Mononuclear cell (primary cell): ENCODE results near the gene LMO7. TPM values are rescaled to one million over a fixed set of nuclear protein-coding genes. Genes with fewer than 3 reads are reported as not detected.

ENCODE experiments used
- H3K27me3 ChIP-seq: 2 replicates; pipeline ENCODE4 v1.6.0; 2011; ENCODE audit warnings: low read length, control low read depth; ENCODE audit not compliant: insufficient read depth
- H3K4me1 ChIP-seq: 2 replicates; pipeline ENCODE4 v1.5.1; 2011; ENCODE audit warnings: mild to moderate bottlenecking, low read length, control low read depth; ENCODE audit not compliant: insufficient read depth
- H3K4me3 ChIP-seq: 2 replicates; pipeline ENCODE4 v1.5.1; 2011; ENCODE audit warnings: mild to moderate bottlenecking, low read length, moderate library complexity
- H3K9me3 ChIP-seq: 2 replicates; pipeline ENCODE4 v1.5.1; 2011; ENCODE audit warnings: low read depth, mild to moderate bottlenecking, control low read depth, low read length
- total RNA-seq: library from RNA; depleted of rRNA; stranded (reverse); fragments of >200 nt; gene quantifications from one replicate; pipeline ENCODE4 v1.2.3, GENCODE V29; 2012

Gene LMO7
- total RNA-seq, 1 donor = 18.4 TPM

DNA sequence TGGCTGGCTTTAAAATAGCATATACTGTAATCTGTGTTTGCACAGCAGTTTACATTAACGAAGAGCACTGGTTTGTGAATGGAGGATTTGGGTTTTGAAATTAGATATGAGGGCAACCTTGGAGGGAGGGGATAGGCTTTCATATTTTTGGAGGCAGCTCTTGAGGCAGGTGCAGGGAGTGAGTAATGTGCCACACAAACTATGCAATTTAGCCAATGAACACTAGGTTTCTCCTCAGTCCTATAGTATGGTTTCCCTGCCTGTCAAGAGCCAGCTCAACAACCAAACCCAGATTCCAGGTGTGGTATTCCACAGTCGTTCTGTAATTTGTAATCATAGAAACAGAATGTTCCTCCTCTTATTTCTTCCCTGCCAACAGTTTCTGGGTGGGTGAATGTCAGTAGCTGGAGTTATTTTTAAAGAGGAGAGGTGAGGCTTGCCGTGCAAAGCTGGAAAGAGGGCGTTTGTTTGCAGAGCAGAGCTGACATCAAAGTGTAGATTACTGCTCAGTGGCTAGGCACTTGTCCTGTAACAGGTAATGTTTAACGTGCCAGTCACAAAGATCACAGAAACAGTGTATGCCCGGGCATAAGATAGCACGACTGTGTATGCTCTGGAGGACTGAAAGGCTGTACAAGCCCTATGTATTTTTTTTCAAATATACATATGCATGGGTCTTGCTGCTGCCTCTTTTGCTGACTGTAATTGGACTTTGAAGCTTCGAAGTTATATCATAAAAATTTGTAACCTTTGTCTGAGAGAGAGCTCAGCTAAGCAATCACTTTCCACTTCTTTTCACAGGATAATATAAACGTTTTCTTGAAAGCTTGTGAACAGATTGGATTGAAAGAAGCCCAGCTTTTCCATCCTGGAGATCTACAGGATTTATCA lies 124.2 kb downstream of the LMO7 start:
- Histone ChIP-seq H3K4me3 (no peak overlapping the region), H3K9me3 (no peaks in the 10 kb centered on the region), H3K27me3 (no peaks in the 10 kb centered on the region), H3K4me1 (peaks cover 12% of the 10 kb centered on the region)

- H3K4me3 ChIP-seq = no peak overlapping the region
- H3K4me1 ChIP-seq = peaks cover 12% of the 10 kb centered on the region
- H3K27me3 ChIP-seq = no peaks in the 10 kb centered on the region
- no peaks in the 10 kb centered on the region for H3K9me3 ChIP-seq
Measured at GRCh38 chr13:75761369-75761768, 125.2 kb downstream of the LMO7 start.

DNA sequence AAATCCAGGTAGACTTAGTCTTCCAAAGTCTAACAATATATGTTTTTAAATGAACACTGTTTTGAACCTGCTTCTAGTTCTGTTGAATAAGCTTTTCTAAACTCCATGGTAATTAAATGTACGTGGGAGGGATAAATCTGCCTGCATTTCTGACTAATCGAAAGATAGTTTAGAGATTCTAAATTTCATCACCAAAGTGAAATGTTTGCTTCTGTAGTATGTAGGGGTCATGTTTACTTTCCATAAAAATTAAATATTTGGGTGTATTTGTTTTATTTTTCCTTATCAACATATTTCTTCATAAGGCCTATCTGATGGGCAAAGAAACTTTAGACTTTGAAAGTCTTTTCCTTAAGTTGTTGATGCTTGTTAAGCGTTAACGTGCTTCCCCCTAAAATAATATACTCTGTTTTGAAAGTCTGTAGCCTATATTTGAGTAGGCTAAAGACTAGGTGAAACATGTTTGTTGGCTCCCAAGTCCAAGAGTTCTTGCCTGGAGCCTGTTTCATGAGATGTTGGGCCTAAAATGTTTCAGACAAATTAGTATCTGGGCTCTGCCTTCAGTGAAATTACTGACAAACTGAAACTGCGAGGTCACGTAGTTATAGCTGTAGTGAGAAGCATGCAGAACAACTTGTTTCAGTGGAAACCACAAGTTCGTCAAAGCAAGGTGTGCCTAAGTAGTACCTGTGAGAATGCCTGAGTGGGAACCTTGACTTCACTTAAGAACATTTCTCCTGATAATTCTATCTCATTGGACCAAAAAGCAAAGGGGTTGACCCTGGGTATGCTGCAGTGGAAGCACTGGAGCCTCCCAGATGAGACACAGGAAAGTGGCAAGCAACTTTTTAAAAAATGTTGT lies 126.2 kb downstream of the LMO7 start:
- peaks cover 12% of the 10 kb centered on the region for H3K4me1 ChIP-seq
- H3K9me3 ChIP-seq = no peaks in the 10 kb centered on the region
- no peaks in the 10 kb centered on the region for H3K27me3 ChIP-seq
- H3K4me3 ChIP-seq = peak overlapping the region; percentile 7

DNA sequence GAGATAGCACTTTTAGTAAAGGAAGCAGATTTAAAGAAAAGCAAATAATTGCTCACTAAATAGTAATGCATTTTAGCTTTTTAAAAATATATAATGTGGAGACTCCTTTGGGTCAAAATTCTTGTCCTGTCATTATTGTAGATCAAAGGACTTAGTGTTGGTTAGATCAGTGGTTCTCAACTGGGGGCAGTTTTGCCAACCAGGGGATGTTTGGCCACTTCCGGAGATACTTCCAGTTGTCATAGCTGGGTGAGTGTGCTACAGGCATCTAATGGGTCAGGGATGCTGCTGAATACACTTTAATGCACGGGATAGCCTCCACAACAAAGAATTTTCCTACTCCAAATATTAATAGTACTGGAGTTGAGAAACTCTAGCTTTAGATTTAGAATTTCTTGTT lies 126.8 kb downstream of the LMO7 start:
- no peak overlapping the region for H3K4me3 ChIP-seq
- H3K27me3 ChIP-seq = no peaks in the 10 kb centered on the region
- H3K9me3 ChIP-seq = no peaks in the 10 kb centered on the region
- peaks cover 12% of the 10 kb centered on the region for H3K4me1 ChIP-seq

GRCh38 chr13:75763512-75763911 lies 127.4 kb downstream of the LMO7 start:
- no peak overlapping the region for H3K4me3 ChIP-seq
- no peaks in the 10 kb centered on the region for H3K27me3 ChIP-seq
- no peaks in the 10 kb centered on the region for H3K9me3 ChIP-seq
- H3K4me1 ChIP-seq = peaks cover 12% of the 10 kb centered on the region

DNA sequence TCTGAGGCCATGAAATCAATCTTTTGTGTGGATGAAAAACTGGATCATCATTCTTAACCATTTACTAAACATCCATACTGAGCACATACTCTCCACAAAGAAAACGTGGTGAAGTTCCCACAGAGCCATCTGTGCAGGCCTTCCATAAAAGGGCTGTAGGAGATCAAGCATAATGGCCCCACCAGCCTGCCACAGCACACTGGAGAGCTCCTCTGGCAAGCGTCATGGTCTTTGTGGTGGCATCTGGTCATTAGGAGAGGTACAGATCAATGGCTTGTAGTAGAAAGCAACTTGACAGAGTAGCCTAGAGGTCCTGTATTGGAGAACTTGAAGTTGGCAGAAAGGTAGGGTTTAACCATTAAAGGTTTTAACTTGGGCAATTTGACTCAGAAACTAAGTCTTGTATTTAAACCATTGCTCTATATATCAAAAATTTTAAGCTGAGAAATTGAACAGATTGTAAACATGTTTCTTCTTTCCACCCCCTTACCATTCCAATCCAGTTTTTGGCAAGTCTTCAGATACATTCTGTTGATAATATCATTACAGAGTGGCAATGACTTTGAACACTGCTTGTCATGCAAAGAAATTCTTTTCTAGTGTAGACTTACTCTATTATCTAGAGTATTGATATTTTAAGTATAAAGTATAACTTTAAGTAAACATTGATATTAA lies 128.3 kb downstream of the LMO7 start:
- Histone ChIP-seq H3K9me3 (no peaks in the 10 kb centered on the region), H3K4me3 (no peak overlapping the region), H3K4me1 (peaks cover 12% of the 10 kb centered on the region), H3K27me3 (no peaks in the 10 kb centered on the region)

- no peaks in the 10 kb centered on the region for H3K27me3 ChIP-seq
- H3K4me1 ChIP-seq = peaks cover 12% of the 10 kb centered on the region
- H3K4me3 ChIP-seq = no peak overlapping the region
- H3K9me3 ChIP-seq = no peaks in the 10 kb centered on the region
Measured at GRCh38 chr13:75764926-75765310, 128.8 kb downstream of the LMO7 start.

DNA sequence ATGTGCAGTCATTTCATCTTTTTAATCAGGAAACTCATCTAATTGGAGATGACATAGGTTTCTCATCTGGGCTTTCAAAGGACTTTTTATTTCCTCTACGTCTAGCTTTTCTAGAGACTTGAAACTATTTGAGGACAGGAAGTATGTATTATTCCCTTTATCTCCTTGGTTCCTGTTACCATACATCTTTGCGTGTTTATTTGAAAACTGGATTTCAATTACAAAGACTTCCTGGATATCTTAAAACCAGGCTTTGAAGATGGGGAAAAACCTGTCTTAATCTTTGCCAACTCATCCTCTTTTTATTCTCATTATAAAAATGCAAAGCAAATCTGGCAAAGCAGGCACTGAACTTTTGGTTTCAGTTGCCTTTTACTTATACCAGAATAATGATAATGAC lies 130.5 kb downstream of the LMO7 start:
- Histone ChIP-seq H3K4me1 (peaks cover 6% of the 10 kb centered on the region), H3K27me3 (no peaks in the 10 kb centered on the region), H3K9me3 (no peaks in the 10 kb centered on the region), H3K4me3 (no peak overlapping the region)

GRCh38 chr13:75769141-75769905 lies 133.2 kb downstream of the LMO7 start:
- Histone ChIP-seq H3K4me1 (no peaks in the 10 kb centered on the region), H3K9me3 (no peaks in the 10 kb centered on the region), H3K27me3 (no peaks in the 10 kb centered on the region), H3K4me3 (no peak overlapping the region)

GRCh38 chr13:75770164-75770563 lies 134.0 kb downstream of the LMO7 start:
- no peaks in the 10 kb centered on the region for H3K4me1 ChIP-seq
- H3K9me3 ChIP-seq = no peaks in the 10 kb centered on the region
- no peak overlapping the region for H3K4me3 ChIP-seq

GRCh38 chr13:75770592-75771011 lies 134.5 kb downstream of the LMO7 start:
- Histone ChIP-seq H3K4me3 (no peak overlapping the region), H3K9me3 (no peaks in the 10 kb centered on the region), H3K27me3 (no peaks in the 10 kb centered on the region), H3K4me1 (no peaks in the 10 kb centered on the region)

More at GRCh38 chr13:75770164-75770563, 134.0 kb downstream of the LMO7 start:
- H3K27me3 ChIP-seq = no peaks in the 10 kb centered on the region

DNA sequence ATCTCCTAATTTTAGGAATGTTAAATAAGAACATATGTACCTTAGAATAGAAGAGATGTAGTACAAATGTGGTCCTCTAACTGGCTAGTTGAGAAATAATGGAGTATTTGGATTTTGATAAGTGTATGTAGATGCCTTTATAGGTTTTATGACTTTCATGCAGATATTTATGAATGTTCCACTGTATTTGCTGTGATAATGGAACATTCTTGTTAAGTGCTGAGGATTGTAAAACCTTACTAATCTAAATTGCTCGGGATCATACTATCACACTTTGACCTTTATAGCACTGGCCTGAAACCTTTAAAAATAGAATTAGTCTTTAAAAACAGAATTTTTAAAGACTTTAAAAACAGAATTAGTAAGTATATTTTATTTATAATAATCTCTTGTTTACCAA lies 135.1 kb downstream of the LMO7 start:
- Histone ChIP-seq H3K27me3 (no peaks in the 10 kb centered on the region), H3K9me3 (no peaks in the 10 kb centered on the region), H3K4me1 (no peaks in the 10 kb centered on the region), H3K4me3 (no peak overlapping the region)

GRCh38 chr13:75771818-75772217 lies 135.7 kb downstream of the LMO7 start:
- Histone ChIP-seq H3K4me3 (no peak overlapping the region), H3K27me3 (no peaks in the 10 kb centered on the region)

GRCh38 chr13:75774176-75774575 lies 138.0 kb downstream of the LMO7 start:
- Histone ChIP-seq H3K27me3 (no peaks in the 10 kb centered on the region), H3K4me3 (no peak overlapping the region), H3K4me1 (no peaks in the 10 kb centered on the region), H3K9me3 (no peaks in the 10 kb centered on the region)

More at GRCh38 chr13:75771818-75772217, 135.7 kb downstream of the LMO7 start:
- no peaks in the 10 kb centered on the region for H3K4me1 ChIP-seq
- no peaks in the 10 kb centered on the region for H3K9me3 ChIP-seq
